ENCODE results near the gene RXRA. TPM values are rescaled to one million over a fixed set of nuclear protein-coding genes. Genes with fewer than 3 reads are reported as not detected.

The RXRA gene
- polyA plus RNA-seq, 1 of the 3 experiments (the other 2 are of a cell fraction): 7.6 TPM

DNA sequence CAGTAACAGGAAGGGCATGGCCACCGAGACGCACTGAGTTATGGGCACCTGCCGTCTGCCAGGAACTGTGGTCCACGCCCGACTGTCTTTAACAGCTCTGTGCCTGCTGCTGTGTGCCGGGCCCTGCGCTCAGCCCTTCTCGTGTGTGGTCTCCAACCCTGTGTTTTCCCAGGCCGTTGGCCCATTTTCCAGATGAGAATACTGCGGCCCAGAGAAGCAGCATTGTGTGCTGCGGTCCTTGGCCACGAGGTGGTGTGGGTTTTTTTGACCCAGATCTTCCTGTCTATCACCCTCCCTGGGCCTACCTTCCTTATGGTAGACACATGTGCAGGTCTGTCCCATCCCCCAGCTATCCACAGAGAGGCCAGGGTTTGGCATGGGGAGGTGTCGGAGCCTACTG is 47.0 kb downstream of the RXRA start:
- Histone ChIP-seq H3K27me3 (ENCODE audit: insufficient read depth) (no peaks in the 10 kb centered on the region), H3K9ac (no peak overlapping the region), H3K36me3 (replicated peaks in 1 of 2; ENCODE audit: control insufficient read depth in 1 of 2, insufficient read depth in 2 of 2, low read length in 1 of 2) (no peaks in the 10 kb centered on the region), H3K27ac (ENCODE audit: low read depth in 2 of 2, low read length in 1 of 2) (no peak overlapping the region), H3K4me3 (ENCODE audit: low read depth in 2 of 2, low read length in 1 of 2) (no peak overlapping the region), H3K9me3 (no peaks in the 10 kb centered on the region), H3K79me2 (ENCODE audit: insufficient read depth) (peaks cover 57% of the 10 kb centered on the region), H3F3A (replicated peaks; ENCODE audit: insufficient read depth) (no peaks in the 10 kb centered on the region), H2AFZ (ENCODE audit: low read depth) (no peak overlapping the region), H4K20me1 (ENCODE audit: insufficient read depth) (peaks cover 92% of the 10 kb centered on the region), H3K9me2 (no peaks in the 10 kb centered on the region), H3K4me2 (no peak overlapping the region), H3K4me1 (ENCODE audit: control insufficient read depth in 1 of 2, insufficient read depth in 2 of 2, low read depth in 1 of 2, low read length in 1 of 2) (peaks cover 7 to 69% of the 10 kb centered on the region in 2 experiments; a peak in 3 of 4 replicates)
- TF ChIP-seq REST (IDR thresholded peaks at IDR 0.05; ENCODE audit: low read depth, low read length): no peak
- TF ChIP-seq POLR2AphosphoS5 (IDR thresholded peaks at IDR 0.05; ENCODE audit: low read depth, low read length): no peak
- TF ChIP-seq, protein P1, sequence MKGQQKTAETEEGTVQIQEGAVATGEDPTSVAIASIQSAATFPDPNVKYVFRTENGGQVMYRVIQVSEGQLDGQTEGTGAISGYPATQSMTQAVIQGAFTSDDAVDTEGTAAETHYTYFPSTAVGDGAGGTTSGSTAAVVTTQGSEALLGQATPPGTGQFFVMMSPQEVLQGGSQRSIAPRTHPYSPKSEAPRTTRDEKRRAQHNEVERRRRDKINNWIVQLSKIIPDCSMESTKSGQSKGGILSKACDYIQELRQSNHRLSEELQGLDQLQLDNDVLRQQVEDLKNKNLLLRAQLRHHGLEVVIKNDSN (IDR thresholded peaks at IDR 0.05; ENCODE audit: borderline replicate concordance, low read depth): no peak
- TF ChIP-seq EZH2phosphoT487 (IDR thresholded peaks at IDR 0.05; ENCODE audit: borderline replicate concordance, low read depth): no peak
- TF ChIP-seq EP300 (IDR thresholded peaks at IDR 0.05; ENCODE audit: borderline replicate concordance in 1 of 2, low read depth in 1 of 2, low read length in 1 of 2): no peak
- TF ChIP-seq CTCF (IDR thresholded peaks at IDR 0.05): no peak
- no peak for TF ChIP-seq USF2 (IDR thresholded peaks at IDR 0.05; ENCODE audit: borderline replicate concordance, low read depth, low read length)
- no peak for TF ChIP-seq FOXJ3 (CRISPR knock-in tag; IDR thresholded peaks at IDR 0.05)
- no peak for TF ChIP-seq RXRA (IDR thresholded peaks at IDR 0.05; ENCODE audit: borderline replicate concordance, low read depth)
- TF ChIP-seq, protein P2, sequence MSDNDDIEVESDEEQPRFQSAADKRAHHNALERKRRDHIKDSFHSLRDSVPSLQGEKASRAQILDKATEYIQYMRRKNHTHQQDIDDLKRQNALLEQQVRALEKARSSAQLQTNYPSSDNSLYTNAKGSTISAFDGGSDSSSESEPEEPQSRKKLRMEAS (IDR thresholded peaks at IDR 0.05; ENCODE audit: low read depth): no peak
- TF ChIP-seq TAF1 (IDR thresholded peaks at IDR 0.05; ENCODE audit: borderline replicate concordance, low read depth, low read length): no peak
- TF ChIP-seq, protein P3, sequence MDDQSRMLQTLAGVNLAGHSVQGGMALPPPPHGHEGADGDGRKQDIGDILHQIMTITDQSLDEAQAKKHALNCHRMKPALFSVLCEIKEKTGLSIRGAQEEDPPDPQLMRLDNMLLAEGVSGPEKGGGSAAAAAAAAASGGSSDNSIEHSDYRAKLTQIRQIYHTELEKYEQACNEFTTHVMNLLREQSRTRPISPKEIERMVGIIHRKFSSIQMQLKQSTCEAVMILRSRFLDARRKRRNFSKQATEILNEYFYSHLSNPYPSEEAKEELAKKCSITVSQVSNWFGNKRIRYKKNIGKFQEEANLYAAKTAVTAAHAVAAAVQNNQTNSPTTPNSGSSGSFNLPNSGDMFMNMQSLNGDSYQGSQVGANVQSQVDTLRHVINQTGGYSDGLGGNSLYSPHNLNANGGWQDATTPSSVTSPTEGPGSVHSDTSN (IDR thresholded peaks at IDR 0.05): no peak
- no peak for TF ChIP-seq IRF3 (IDR thresholded peaks at IDR 0.05; ENCODE audit: low read depth, low read length)
- no peak for TF ChIP-seq FOXM1 (IDR thresholded peaks at IDR 0.05; ENCODE audit: low read depth)
- TF ChIP-seq, protein P4, sequence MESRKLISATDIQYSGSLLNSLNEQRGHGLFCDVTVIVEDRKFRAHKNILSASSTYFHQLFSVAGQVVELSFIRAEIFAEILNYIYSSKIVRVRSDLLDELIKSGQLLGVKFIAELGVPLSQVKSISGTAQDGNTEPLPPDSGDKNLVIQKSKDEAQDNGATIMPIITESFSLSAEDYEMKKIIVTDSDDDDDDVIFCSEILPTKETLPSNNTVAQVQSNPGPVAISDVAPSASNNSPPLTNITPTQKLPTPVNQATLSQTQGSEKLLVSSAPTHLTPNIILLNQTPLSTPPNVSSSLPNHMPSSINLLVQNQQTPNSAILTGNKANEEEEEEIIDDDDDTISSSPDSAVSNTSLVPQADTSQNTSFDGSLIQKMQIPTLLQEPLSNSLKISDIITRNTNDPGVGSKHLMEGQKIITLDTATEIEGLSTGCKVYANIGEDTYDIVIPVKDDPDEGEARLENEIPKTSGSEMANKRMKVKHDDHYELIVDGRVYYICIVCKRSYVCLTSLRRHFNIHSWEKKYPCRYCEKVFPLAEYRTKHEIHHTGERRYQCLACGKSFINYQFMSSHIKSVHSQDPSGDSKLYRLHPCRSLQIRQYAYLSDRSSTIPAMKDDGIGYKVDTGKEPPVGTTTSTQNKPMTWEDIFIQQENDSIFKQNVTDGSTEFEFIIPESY (IDR thresholded peaks at IDR 0.05; ENCODE audit: borderline replicate concordance, low read depth): no peak
- no peak for TF ChIP-seq RFX5 (IDR thresholded peaks at IDR 0.05; ENCODE audit: low read length)
- no peak for TF ChIP-seq GATA2 (CRISPR knock-in tag; IDR thresholded peaks at IDR 0.05)
- no peak for TF ChIP-seq TCF12 (IDR thresholded peaks at IDR 0.05)
- no peak for TF ChIP-seq SIN3A (IDR thresholded peaks at IDR 0.05; ENCODE audit: borderline replicate concordance, low read depth, low read length)
- ChIA-PET CTCF (interaction anchor here (1.5 to 1.6 kb wide), 2 partner anchors 70 to 202 kb away, joined by 3 to 7 read pairs; no protein-coding TSS in a partner anchor), POLR2A (no interaction called here)
- 98% methylated on average over 8 of the region's 13 CpGs for WGBS (ENCODE audit: low lambda C conversion rate)
- DNase-seq: no peak
